Effector CD8-positive, alpha-beta T cell (primary cell): ENCODE results near the gene MPHOSPH9.

Experiments
- DNase-seq: peaks from one replicate; lab custom pipeline; 2025; lab: John Stamatoyannopoulos, UW
- total RNA-seq, 4 experiments: gene quantifications; one replicate each; lab custom pipeline; 2026; lab: John Stamatoyannopoulos, UW

MPHOSPH9 gene, protein sequence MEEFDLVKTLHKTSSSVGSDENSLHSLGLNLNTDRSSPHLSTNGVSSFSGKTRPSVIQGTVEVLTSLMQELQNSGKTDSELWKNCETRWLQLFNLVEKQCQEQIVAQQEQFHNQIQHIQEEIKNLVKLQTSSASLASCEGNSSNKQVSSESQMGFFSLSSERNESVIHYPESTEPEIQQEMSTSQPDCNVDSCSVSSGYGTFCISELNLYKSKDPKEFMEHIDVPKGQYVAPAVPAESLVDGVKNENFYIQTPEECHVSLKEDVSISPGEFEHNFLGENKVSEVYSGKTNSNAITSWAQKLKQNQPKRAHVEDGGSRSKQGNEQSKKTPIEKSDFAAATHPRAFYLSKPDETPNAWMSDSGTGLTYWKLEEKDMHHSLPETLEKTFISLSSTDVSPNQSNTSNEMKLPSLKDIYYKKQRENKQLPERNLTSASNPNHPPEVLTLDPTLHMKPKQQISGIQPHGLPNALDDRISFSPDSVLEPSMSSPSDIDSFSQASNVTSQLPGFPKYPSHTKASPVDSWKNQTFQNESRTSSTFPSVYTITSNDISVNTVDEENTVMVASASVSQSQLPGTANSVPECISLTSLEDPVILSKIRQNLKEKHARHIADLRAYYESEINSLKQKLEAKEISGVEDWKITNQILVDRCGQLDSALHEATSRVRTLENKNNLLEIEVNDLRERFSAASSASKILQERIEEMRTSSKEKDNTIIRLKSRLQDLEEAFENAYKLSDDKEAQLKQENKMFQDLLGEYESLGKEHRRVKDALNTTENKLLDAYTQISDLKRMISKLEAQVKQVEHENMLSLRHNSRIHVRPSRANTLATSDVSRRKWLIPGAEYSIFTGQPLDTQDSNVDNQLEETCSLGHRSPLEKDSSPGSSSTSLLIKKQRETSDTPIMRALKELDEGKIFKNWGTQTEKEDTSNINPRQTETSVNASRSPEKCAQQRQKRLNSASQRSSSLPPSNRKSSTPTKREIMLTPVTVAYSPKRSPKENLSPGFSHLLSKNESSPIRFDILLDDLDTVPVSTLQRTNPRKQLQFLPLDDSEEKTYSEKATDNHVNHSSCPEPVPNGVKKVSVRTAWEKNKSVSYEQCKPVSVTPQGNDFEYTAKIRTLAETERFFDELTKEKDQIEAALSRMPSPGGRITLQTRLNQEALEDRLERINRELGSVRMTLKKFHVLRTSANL
- 88.6 to 160 (median 107) reads per million in 4 experiments for total RNA-seq

GRCh38 chr12:123232807-123233504 lies at the start of gene MPHOSPH9, which contains the start of gene MTRFR:
Gene MPHOSPH9 (minus strand): TSS chr12:123233141. CDS start chr12:123230364, 2,777 bp downstream.
Gene MTRFR (plus strand): TSS chr12:123233436. CDS start chr12:123253675, 20,239 bp downstream.
- DNase-seq: peak; percentile 98

DNA sequence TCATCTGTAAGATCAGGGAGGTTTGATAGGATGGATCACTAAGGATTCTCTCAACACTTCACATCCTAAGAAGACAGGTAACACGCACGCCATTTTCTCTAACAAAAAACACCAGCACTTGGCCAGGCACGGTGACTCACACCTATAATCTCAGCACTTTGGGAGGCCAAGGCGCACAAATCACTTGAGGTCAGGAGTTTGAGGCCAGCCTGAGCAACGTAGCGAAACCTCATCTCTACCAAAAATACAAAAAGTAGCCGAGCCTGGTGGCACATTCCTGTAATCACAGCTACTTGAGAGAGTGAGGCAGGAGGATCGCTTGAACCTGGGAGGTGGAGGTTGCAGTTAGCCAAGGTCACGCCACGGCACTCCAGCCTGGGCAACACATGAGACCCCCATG lies 49.2 kb upstream of the MPHOSPH9 start:
- no peak for DNase-seq

DNA sequence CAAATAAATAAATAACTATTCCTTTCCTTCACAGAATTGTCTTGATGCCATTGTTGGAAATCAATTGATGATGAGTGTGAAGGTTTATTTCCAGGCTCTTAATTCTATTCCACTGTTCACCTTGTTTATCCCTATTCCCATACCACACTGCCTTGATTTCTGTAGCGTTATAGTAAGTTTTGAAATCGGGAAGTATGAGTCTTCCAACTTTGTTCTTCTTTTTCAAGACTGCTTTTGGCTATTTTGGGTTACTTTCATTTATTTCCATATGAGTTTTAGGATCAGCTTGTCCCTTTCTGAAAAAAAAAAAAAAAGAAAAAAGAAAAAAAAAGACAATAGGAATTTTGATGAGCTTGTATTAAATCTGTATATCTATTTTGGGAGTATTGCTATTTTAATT lies 48.0 kb upstream of the MPHOSPH9 start:
- no peak for DNase-seq

DNA sequence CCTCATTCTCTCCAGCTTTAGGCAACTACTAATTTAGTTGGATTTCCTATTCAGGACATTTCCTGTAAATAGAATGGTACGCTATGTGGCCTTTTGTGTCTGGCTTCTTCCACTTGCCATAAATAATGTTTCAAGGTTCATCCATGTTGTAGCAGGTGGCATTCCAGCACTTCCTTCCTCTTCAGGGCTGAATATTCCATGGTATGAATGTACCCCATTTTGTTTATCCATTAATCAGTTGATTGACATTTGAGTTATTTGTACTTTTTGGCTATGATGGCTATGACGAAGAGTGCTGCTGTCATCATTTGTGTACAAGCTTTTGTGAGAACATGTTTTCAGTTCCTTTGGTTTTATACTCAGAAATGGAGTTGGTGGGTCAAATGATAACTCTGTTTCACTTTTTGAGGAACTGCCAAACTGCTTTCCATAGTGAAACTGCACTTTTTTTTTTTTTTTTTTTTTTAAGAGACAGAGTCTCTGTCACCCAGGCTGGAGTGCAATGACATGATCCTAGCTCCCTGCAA lies 45.2 kb upstream of the MPHOSPH9 start:
- no peak for DNase-seq

DNA sequence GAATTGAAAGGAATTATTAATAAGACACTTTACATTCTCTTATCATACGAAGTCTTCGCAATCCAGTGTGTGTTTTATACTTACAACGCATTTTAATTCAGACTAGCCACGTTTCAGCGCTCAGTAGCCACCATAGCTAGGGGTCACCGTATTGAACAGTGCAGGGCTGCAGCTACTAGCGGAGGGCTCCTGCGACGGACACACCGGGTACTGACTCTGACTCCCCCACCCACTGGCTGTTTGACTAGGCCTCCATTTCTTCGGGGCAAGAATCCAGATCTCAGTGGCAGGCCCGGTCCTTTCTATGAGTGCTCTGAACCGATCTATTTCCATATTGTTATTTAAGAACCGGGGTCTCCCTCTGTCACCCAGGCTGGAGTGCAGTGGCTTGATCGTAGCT lies 40.2 kb upstream of the MPHOSPH9 start:
- no peak for DNase-seq

DNA sequence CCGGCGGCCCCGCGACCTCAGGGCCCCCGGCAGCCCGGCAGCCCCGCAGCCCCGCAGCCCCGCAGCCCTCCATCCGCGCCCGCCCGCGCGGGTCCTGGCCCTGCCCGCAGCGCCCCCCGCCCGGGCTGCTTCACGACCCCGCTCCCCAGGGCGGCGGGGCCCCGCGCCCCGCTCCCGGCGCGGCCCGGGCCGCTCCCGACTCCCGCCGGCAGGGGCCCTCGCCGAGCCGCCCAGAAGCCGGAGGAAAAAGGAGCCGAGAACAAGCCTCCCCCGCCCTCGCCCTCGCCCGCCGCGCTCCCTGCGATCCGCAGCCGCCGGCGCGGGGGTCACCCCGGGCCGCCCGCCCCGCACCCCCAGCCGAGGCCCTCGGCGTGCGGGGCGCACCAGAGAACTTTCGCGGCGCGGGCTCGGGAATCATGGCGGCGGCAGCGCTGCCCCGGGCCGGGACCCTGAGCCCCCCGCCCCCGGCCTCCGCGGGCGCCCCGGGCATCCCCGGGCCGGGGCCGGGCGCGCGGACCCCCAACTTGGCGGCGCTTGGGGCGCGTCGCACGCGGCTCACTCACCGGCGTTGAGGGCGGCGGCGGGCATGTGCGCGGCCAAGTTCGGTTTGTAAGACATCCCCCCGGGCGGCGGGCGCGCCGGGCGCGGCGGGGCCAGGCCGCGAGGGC lies 38.2 kb upstream of the MPHOSPH9 start:
- DNase-seq: peak; percentile 56

- no peak for DNase-seq
Observed at GRCh38 chr12:123270214-123271000, 37.5 kb upstream of the MPHOSPH9 start.

- DNase-seq: no peak
Observed at GRCh38 chr12:123269896-123270213, 36.9 kb upstream of the MPHOSPH9 start.

DNA sequence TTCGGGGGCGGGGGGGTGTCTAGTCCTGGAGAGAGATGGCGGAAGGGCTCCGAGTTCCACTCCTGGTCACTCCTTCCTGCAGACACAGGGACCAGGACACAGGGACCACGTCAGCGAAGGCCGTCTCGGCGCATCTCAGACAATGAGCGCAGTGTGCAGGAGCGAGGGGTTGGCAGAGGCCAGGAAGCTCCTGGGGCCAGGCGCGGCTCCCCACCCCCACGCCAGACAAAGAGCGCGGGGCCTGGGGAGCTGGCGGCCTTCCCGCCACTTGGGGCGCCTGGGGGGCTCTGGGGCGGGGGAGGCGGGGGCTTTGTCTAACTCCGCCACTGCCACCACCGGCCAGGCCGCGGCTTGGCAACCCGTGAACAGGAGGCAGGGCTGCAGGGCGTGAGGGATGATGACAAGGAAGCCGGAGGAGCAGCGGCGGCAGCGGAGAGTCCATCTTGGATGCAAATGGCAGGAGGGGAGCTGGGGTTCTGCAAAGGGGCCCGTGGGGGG lies 36.5 kb upstream of the MPHOSPH9 start:
- peak; percentile 29 for DNase-seq

DNA sequence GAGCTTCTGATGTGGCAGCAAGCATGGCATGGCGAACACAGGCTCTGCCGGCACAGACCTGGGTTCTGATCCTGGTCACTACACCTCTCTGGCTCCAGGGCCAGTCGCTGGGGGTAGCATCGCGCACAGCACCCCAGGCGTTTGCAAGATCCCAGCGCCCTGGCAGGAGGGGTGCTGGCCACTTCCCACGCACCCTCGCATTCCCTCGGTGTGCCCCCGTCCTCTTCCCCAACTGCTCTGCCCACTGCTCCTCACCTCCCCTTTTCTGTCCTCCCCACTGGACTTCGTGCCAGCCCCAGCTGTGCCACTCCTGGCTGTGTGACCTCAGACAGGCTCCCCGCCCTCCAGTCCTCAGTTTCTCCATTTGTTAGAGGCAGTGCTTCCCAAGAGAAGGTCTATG lies 35.9 kb upstream of the MPHOSPH9 start:
- no peak for DNase-seq

GRCh38 chr12:123267991-123268843 lies 35.3 kb upstream of the MPHOSPH9 start:
- DNase-seq: no peak

DNA sequence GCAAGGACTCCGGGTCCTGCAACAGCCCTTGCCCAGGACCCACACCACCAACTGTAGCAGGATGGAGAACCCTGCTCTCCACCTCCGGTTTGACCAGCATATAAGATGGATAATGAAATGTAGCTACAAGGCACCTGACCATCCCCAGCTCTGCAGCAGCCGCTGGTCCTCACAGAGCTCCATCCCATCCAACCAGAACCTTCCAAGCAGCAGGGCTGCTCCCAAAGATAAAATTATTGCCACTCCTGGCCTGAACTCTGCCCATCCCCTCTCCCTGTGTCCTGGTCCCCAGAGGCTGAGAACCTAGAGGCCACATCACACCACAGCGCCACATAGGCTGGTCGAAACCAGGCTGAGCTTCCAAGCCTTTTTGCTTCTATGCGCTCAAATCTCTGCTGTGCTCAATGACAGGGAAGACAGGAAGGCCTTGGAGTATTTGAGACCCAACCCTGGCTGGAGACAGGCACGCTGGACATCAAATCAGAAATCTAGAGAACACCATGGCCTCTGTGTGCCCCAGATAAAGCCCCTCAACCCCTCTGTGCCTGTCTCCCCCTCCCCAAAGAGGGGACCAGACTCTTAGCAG lies 34.5 kb upstream of the MPHOSPH9 start:
- no peak for DNase-seq

- DNase-seq: no peak
Observed at GRCh38 chr12:123266679-123267277, 33.8 kb upstream of the MPHOSPH9 start.

- DNase-seq: no peak
Observed at GRCh38 chr12:123265851-123266678, 33.1 kb upstream of the MPHOSPH9 start.

DNA sequence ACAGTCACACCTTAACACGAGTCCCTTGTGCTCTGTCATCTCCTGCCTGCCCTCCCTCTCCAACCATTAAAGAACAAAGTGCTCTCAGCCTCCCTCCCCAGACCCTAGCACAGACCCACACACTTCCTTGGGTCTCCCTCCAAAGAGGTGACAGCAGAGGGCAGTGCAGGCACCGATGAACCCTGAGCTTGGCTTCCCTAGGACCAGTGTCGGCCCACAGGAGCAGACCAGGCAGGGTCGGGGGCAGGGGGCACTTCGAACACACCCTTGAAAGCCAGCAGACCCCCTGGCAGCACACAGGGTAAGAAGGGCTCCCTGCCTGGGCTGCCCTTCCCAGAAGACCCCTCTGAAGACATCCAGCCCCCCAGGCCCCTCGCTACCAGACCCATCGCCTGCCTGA lies 31.7 kb upstream of the MPHOSPH9 start:
- DNase-seq: no peak

- no peak for DNase-seq
Observed at GRCh38 chr12:123263196-123263817, 30.4 kb upstream of the MPHOSPH9 start.

DNA sequence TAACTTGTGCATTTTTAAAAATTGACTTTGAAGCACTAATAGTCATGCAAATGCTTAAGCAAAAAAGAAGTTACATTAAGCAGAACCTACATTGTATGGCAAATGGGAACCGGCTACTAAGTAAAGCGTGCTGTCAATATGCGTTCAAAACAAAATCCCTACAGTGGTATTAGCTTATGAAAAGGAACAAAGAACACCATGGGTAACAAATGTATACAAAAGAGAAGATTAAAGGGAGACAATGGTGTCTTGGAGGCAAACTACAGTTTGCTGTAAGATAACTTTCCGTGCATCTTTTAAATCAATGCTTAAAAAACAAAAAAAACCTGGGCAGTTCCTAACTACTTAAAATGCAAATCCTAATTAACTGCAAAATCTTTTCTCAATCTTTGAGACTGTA lies 28.3 kb upstream of the MPHOSPH9 start:
- no peak for DNase-seq
